BE2C (cell line): ENCODE data around the gene FAM83E.

Experiments
- DNase-seq: peaks from one replicate; pipeline ENCODE4 v3.0.0-alpha.2; 2020
- H3K27me3 ChIP-seq: fragments of 250-450 bp; sonication (Bioruptor Pico); 2 replicates; pipeline ENCODE4 v1.5.1; 2020; ENCODE audit warnings: mild to moderate bottlenecking
- H3K36me3 ChIP-seq: fragments of 250-450 bp; sonication (Bioruptor Pico); 2 replicates; pipeline ENCODE4 v1.5.1; 2020; ENCODE audit warnings: mild to moderate bottlenecking
- H3K4me1 ChIP-seq: fragments of 250-450 bp; sonication (Bioruptor Pico); 2 replicates; pipeline ENCODE4 v1.5.1; 2020
- H3K4me3 ChIP-seq: 2 replicates; pipeline ENCODE4 v1.5.1; 2011; ENCODE audit warnings: low read depth, low read length
- H3K9me3 ChIP-seq: fragments of 250-450 bp; sonication (Bioruptor Pico); 2 replicates; pipeline ENCODE4 v1.5.1; 2020
- CTCF ChIP-seq: IDR thresholded peaks from 2 replicates; pipeline ENCODE4 v1.5.1; 2012; ENCODE audit warnings: mild to moderate bottlenecking, low read depth, low read length

FAM83E gene

GRCh38 chr19:48603850-48604249 lies 11.0 kb downstream of the FAM83E start:
- no peak for TF ChIP-seq CTCF
- Histone ChIP-seq H3K27me3 (peaks cover 4% of the 10 kb centered on the region), H3K4me1 (no peaks in the 10 kb centered on the region; the same call in 1 of the 2 replicates), H3K4me3 (no peak overlapping the region), H3K36me3 (no peaks in the 10 kb centered on the region), H3K9me3 (no peaks in the 10 kb centered on the region)
- DNase-seq, result no peak

GRCh38 chr19:48603449-48603848 lies 11.4 kb downstream of the FAM83E start:
- Histone ChIP-seq H3K36me3 (no peaks in the 10 kb centered on the region), H3K9me3 (no peaks in the 10 kb centered on the region), H3K4me1 (no peaks in the 10 kb centered on the region), H3K4me3 (no peak overlapping the region), H3K27me3 (peaks cover 8% of the 10 kb centered on the region)
- no peak for TF ChIP-seq CTCF
- DNase-seq, result no peak

GRCh38 chr19:48603001-48603400 lies 11.9 kb downstream of the FAM83E start:
- Histone ChIP-seq H3K27me3 (peaks cover 12% of the 10 kb centered on the region), H3K4me1 (no peaks in the 10 kb centered on the region), H3K36me3 (no peaks in the 10 kb centered on the region), H3K9me3 (no peaks in the 10 kb centered on the region), H3K4me3 (no peak overlapping the region)
- DNase-seq, result no peak
- TF ChIP-seq CTCF, result no peak

- Histone ChIP-seq H3K27me3 (peaks cover 12% of the 10 kb centered on the region), H3K4me1 (no peaks in the 10 kb centered on the region), H3K9me3 (no peaks in the 10 kb centered on the region), H3K4me3 (no peak overlapping the region), H3K36me3 (no peaks in the 10 kb centered on the region)
- DNase-seq, result no peak
- TF ChIP-seq CTCF, result no peak
Observed at GRCh38 chr19:48600679-48601417, 14.0 kb downstream of the FAM83E start.

- no peaks in the 10 kb centered on the region for H3K36me3 ChIP-seq
- no peak for DNase-seq
- no peaks in the 10 kb centered on the region for H3K4me1 ChIP-seq
- no peak for TF ChIP-seq CTCF
- H3K27me3 ChIP-seq, result peaks cover 12% of the 10 kb centered on the region
- no peak overlapping the region for H3K4me3 ChIP-seq
- no peaks in the 10 kb centered on the region for H3K9me3 ChIP-seq
Observed at GRCh38 chr19:48598996-48599700, 15.7 kb downstream of the FAM83E start.
